Mesenchymal stem cell (in vitro differentiated cells and primary cell): ENCODE measurements around the gene ZFYVE28.

Source experiments
- DNase-seq: peaks from one replicate; pipeline ENCODE4 v3.0.0-alpha.2; 2013
- H2AFZ ChIP-seq: one replicate; pipeline ENCODE4 v1.6.1; 2013; ENCODE audit warnings: low read depth, mild to moderate bottlenecking, control low read depth, inconsistent platforms, low read length, moderate library complexity
- H2AK5ac ChIP-seq: 2 replicates; pipeline ENCODE4 v1.6.1; 2013; ENCODE audit warnings: low read length, moderate library complexity, mild to moderate bottlenecking, inconsistent platforms; ENCODE audit not compliant: severe bottlenecking
- H2BK120ac ChIP-seq: one replicate; pipeline ENCODE4 v1.6.1; 2013; ENCODE audit warnings: low read depth, mild to moderate bottlenecking, inconsistent platforms, low read length, moderate library complexity
- H2BK12ac ChIP-seq, 2 experiments: one replicate each; pipeline ENCODE4 v1.6.1; 2013; ENCODE audit warnings: inconsistent platforms in 2 of 2, low read length in 2 of 2, mild to moderate bottlenecking in 2 of 2, moderate library complexity in 2 of 2, control low read depth in 1 of 2
- H2BK15ac ChIP-seq: one replicate; pipeline ENCODE4 v1.6.1; 2013; ENCODE audit warnings: mild to moderate bottlenecking, low read depth, inconsistent platforms; ENCODE audit not compliant: poor library complexity, severe bottlenecking
- H2BK5ac ChIP-seq: 2 replicates; pipeline ENCODE4 v1.6.1; 2013; ENCODE audit warnings: low read depth, mild to moderate bottlenecking, low read length, control low read depth, inconsistent platforms; ENCODE audit not compliant: poor library complexity, severe bottlenecking
- H3K14ac ChIP-seq, 2 experiments: one replicate each; pipeline ENCODE4 v1.6.1; 2013; ENCODE audit warnings: inconsistent platforms in 2 of 2, low read length in 2 of 2, control low read depth in 1 of 2, mild to moderate bottlenecking in 1 of 2, moderate library complexity in 1 of 2
- H3K18ac ChIP-seq, 2 experiments: one replicate each; pipeline ENCODE4 v1.6.1; 2013; ENCODE audit warnings: inconsistent platforms in 2 of 2, low read length in 2 of 2, control low read depth in 1 of 2, low read depth in 1 of 2, mild to moderate bottlenecking in 1 of 2
- H3K23ac ChIP-seq, 2 experiments: one replicate each; pipeline ENCODE4 v1.6.1; 2013; ENCODE audit warnings: inconsistent platforms in 2 of 2, low read length in 2 of 2, mild to moderate bottlenecking in 2 of 2, moderate library complexity in 2 of 2, control low read depth in 1 of 2
- H3K27ac ChIP-seq: 2 replicates; pipeline ENCODE4 v1.5.1; 2013; ENCODE audit warnings: mild to moderate bottlenecking, moderate library complexity, low read length, control low read depth, inconsistent platforms; ENCODE audit not compliant: poor library complexity, severe bottlenecking
- H3K27me3 ChIP-seq, 2 experiments: 2 replicates each; pipeline versions ENCODE4 v1.6.1 to v1.7.0; 2013; ENCODE audit warnings: low read length in 2 of 2, mild to moderate bottlenecking in 2 of 2, moderate library complexity in 2 of 2, control low read depth in 1 of 2, inconsistent platforms in 1 of 2; ENCODE audit not compliant: control insufficient read depth in 1 of 2, insufficient read depth in 1 of 2
- H3K36me3 ChIP-seq, 2 experiments: 2 replicates each; pipeline versions ENCODE4 v1.6.1 to v1.7.0; 2013; ENCODE audit warnings: low read length in 2 of 2, control low read depth in 1 of 2, inconsistent platforms in 1 of 2, low read depth in 1 of 2, mild to moderate bottlenecking in 1 of 2; ENCODE audit not compliant: insufficient read depth in 2 of 2, control insufficient read depth in 1 of 2
- H3K4ac ChIP-seq, 2 experiments: one replicate each; pipeline ENCODE4 v1.6.1; 2013; ENCODE audit warnings: inconsistent platforms in 2 of 2, low read length in 2 of 2, mild to moderate bottlenecking in 2 of 2, moderate library complexity in 2 of 2, control low read depth in 1 of 2, low read depth in 1 of 2
- H3K4me1 ChIP-seq: 2 replicates; pipeline ENCODE4 v1.6.1; 2013; ENCODE audit warnings: low read depth, low read length, control low read depth; ENCODE audit not compliant: control insufficient read depth, insufficient read depth
- H3K4me2 ChIP-seq: 2 replicates; pipeline ENCODE4 v1.6.1; 2013; ENCODE audit warnings: low read length, mild to moderate bottlenecking, inconsistent platforms; ENCODE audit not compliant: poor library complexity, severe bottlenecking
- H3K4me3 ChIP-seq, 2 experiments: 2 replicates each; pipeline versions ENCODE4 v1.5.1 to v1.7.0; 2013; ENCODE audit warnings: low read length in 2 of 2, mild to moderate bottlenecking in 2 of 2, control low read depth in 1 of 2, low read depth in 1 of 2; ENCODE audit not compliant: insufficient read depth in 1 of 2
- H3K79me1 ChIP-seq: replicated peaks from 2 replicates; pipeline ENCODE4 v1.6.1; 2013; ENCODE audit warnings: mild to moderate bottlenecking, control low read depth, low read length, inconsistent platforms; ENCODE audit not compliant: poor library complexity, severe bottlenecking
- H3K9ac ChIP-seq: 2 replicates; pipeline ENCODE4 v1.7.0; 2013; ENCODE audit warnings: mild to moderate bottlenecking, low read length, moderate library complexity
- H3K9me3 ChIP-seq: 2 replicates; pipeline ENCODE4 v1.7.0; 2013; ENCODE audit warnings: mild to moderate bottlenecking, low read length; ENCODE audit not compliant: control insufficient read depth
- H4K8ac ChIP-seq: one replicate; pipeline ENCODE4 v1.6.1; 2013; ENCODE audit warnings: inconsistent platforms, mild to moderate bottlenecking, low read length, moderate library complexity
- H4K91ac ChIP-seq: one replicate; pipeline ENCODE4 v1.6.1; 2013; ENCODE audit warnings: mild to moderate bottlenecking, low read length, inconsistent platforms
- WGBS: methylation state at CpG from one replicate; pipeline ENCODE4 v1.1.7; 2013; ENCODE audit warnings: mixed read lengths; 5-methylcytosine and 5-hydroxymethylcytosine counted together

Gene ZFYVE28

DNA sequence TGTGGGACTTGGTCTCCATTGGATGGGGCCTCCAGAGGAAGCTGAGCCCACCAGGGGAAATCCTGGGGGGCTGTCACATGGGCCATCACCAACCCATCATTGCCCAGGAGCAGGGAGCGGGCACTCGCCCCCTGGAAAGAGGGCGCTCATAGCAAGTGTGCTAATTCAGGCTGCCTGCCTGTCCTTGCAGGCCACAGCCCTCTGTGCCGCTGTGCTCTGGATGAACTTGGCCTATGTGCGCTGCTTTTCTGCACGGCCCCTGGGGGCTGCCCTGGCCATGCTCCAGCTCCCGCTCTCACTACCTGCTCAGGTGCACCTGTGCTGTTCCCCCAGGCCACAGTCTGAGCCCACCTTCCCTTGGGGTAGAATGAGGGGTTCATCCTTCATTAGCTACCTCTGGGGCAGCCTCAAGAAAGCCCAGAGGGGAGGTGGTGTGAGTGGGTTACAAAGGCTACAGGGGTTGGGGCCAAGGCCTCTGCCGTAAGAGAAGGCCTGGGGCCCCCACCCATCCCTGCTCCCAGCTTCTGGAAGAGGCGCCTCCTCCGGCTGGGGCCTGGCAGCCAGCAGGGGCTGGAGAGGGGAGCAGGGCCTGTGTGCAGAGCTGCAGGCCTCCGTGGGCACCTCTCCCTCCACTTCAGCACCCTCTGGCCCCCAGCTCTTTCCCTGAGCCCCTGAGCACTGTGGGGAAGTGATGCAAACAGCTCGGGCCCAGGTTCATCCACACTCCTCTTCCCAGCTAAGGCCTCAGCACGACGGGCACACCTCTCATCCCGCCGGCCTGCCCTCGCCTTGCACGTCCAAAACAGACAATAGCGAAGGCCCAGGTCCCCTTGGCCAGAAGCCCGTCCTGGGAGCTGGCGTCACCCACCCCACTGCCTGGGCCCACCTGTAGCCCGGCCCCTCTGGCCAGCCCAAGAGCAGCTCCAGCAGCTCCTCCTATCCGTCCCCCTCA lies 9.2 kb upstream of the ZFYVE28 start:
- no peak overlapping the region for H2BK5ac ChIP-seq
- DNase-seq = no peak
- no peak overlapping the region for H2BK12ac ChIP-seq
- peaks cover 0 to 29% of the 10 kb centered on the region in 2 experiments for H3K27me3 ChIP-seq
- no peak overlapping the region for H2AFZ ChIP-seq
- no peak overlapping the region for H3K14ac ChIP-seq
- no peak overlapping the region for H4K8ac ChIP-seq
- no peaks in the 10 kb centered on the region for H3K9me3 ChIP-seq
- H3K4me2 ChIP-seq = no peak overlapping the region
- no peak overlapping the region for H3K18ac ChIP-seq
- H3K9ac ChIP-seq = no peak overlapping the region
- H3K79me1 ChIP-seq = no peaks in the 10 kb centered on the region
- H2AK5ac ChIP-seq = no peak overlapping the region
- no peak overlapping the region for H2BK120ac ChIP-seq
- H3K36me3 ChIP-seq = peaks cover 0 to 3% of the 10 kb centered on the region in 2 experiments
- no peak overlapping the region for H2BK15ac ChIP-seq
- H3K23ac ChIP-seq = no peak overlapping the region
- no peak overlapping the region for H3K4ac ChIP-seq
- peaks cover 7% of the 10 kb centered on the region for H3K4me1 ChIP-seq
- H3K27ac ChIP-seq = no peak overlapping the region
- no peak overlapping the region for H4K91ac ChIP-seq
- H3K4me3 ChIP-seq = no peak overlapping the region
- WGBS = 90% methylated on average over 23 of the region's 23 CpGs

DNA sequence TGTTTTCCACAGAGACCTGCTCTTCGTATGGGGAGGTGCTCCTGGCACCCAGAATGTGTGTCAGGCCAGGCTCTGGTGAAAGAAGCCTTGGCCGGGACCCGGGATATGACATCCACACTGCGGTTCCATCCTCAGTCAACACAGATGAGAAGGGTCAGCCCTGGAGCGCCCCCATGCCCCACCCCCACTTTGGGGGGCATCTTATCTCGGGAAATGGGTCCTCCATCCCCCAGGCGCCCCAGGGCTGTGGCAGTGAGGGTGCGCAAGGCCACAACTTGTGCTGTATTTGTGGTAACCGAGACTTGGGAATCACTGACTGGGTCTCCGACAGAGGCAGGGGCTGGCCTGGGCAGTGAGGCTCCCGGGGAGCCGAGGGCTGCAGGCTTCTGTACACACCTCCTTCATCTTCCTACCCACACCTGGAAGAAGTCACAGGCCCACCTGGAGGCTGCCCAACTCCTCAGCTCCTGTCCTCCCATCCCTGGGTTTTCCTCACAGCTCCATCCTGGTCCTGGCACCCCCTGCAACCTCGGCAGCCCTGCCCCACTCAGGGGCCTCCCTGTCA lies 8.3 kb upstream of the ZFYVE28 start:
- H4K91ac ChIP-seq = no peak overlapping the region
- no peak overlapping the region for H3K9ac ChIP-seq
- no peak overlapping the region for H3K18ac ChIP-seq
- H2AK5ac ChIP-seq = no peak overlapping the region
- H3K79me1 ChIP-seq = no peaks in the 10 kb centered on the region
- H3K4me1 ChIP-seq = peaks cover 9% of the 10 kb centered on the region
- H2BK120ac ChIP-seq = no peak overlapping the region
- no peak overlapping the region for H3K4ac ChIP-seq
- DNase-seq = no peak
- H2AFZ ChIP-seq = no peak overlapping the region
- H2BK15ac ChIP-seq = no peak overlapping the region
- 80% methylated on average over 13 of the region's 13 CpGs for WGBS
- no peak overlapping the region for H3K23ac ChIP-seq
- H3K27me3 ChIP-seq = peaks cover 0 to 37% of the 10 kb centered on the region in 2 experiments
- H3K36me3 ChIP-seq = peaks cover 0 to 3% of the 10 kb centered on the region in 2 experiments
- H3K4me3 ChIP-seq = no peak overlapping the region
- no peak overlapping the region for H2BK12ac ChIP-seq
- H4K8ac ChIP-seq = no peak overlapping the region
- H3K9me3 ChIP-seq = no peaks in the 10 kb centered on the region
- no peak overlapping the region for H3K14ac ChIP-seq
- no peak overlapping the region for H3K27ac ChIP-seq
- no peak overlapping the region for H2BK5ac ChIP-seq
- no peak overlapping the region for H3K4me2 ChIP-seq

DNA sequence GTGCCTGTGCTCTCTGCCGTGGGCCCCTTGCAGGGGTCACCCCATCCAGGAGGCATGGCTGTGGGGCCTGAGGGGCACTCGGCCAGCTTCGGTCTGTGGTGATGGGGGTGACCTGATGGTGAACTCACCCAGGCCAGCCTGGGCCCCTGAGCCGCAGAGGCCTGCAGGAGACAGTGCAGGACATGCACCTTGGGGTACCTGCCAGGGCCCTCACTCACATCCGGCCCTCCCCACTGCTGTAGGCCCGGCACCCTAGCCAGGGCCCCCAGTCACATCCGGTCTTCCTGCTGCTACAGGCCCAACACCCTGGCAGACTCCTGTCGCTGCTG lies 7.6 kb upstream of the ZFYVE28 start:
- H3K9ac ChIP-seq = no peak overlapping the region
- H3K4ac ChIP-seq = no peak overlapping the region
- peaks cover 0 to 3% of the 10 kb centered on the region in 2 experiments for H3K36me3 ChIP-seq
- H2BK15ac ChIP-seq = no peak overlapping the region
- 90% methylated on average over 8 of the region's 8 CpGs for WGBS
- no peak overlapping the region for H3K27ac ChIP-seq
- no peak overlapping the region for H3K23ac ChIP-seq
- no peak overlapping the region for H2AFZ ChIP-seq
- no peaks in the 10 kb centered on the region for H3K9me3 ChIP-seq
- peak overlapping the region in 1 of 2 experiments; percentile 56 for H3K14ac ChIP-seq
- H3K4me3 ChIP-seq = no peak overlapping the region
- no peak overlapping the region for H2AK5ac ChIP-seq
- H3K4me1 ChIP-seq = peaks cover 9% of the 10 kb centered on the region
- no peak for DNase-seq
- H3K18ac ChIP-seq = no peak overlapping the region
- H2BK12ac ChIP-seq = no peak overlapping the region
- H3K79me1 ChIP-seq = no peaks in the 10 kb centered on the region
- no peak overlapping the region for H4K8ac ChIP-seq
- no peak overlapping the region for H3K4me2 ChIP-seq
- no peak overlapping the region for H2BK120ac ChIP-seq
- no peak overlapping the region for H4K91ac ChIP-seq
- H3K27me3 ChIP-seq = peaks cover 0 to 40% of the 10 kb centered on the region in 2 experiments
- no peak overlapping the region for H2BK5ac ChIP-seq

DNA sequence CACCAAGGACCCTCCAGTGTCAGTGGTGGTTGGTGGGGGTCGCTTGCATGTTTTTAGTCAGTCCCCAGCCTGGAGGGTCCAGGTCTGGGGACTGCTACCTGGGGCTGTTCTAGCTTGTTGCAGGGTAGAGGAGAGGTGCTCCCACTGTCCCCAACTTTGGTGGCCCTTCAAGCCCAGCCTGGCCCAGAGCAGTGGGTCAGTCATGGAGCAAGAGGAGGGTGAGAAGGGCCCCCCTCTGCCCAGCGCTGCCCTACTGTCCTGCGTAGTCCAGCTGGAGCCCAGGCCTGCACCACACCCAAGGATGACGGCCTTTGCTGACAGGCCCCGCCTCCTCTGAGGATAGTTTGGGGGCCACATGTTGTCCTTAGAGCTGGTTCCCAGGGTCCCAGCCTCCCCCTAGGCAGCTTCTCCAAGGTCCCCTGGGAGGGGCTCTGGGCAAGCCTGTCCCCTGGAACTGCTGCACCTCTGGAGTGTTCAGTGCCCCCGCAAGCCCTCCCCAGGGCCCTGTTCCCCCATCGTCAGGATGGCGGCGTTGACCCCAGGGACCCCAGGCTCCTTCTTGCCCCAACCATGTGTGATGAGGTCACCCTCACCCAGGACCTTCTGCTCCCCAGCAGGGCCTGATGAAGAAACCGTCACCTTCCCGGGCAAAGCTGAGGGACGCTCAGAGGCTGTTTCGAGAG lies 7.1 kb upstream of the ZFYVE28 start:
- DNase-seq = no peak
- H3K4me1 ChIP-seq = peaks cover 9% of the 10 kb centered on the region
- H3K9ac ChIP-seq = no peak overlapping the region
- H3K4ac ChIP-seq = no peak overlapping the region
- H3K4me2 ChIP-seq = no peak overlapping the region
- no peak overlapping the region for H3K27ac ChIP-seq
- 88% methylated on average over 13 of the region's 13 CpGs for WGBS
- no peak overlapping the region for H4K91ac ChIP-seq
- peak overlapping the region; percentile 38 for H2AK5ac ChIP-seq
- H2AFZ ChIP-seq = no peak overlapping the region
- H3K9me3 ChIP-seq = peaks cover 2% of the 10 kb centered on the region
- no peak overlapping the region for H2BK12ac ChIP-seq
- H3K23ac ChIP-seq = no peak overlapping the region
- no peak overlapping the region for H3K18ac ChIP-seq
- no peaks in the 10 kb centered on the region for H3K79me1 ChIP-seq
- peaks cover 4 to 45% of the 10 kb centered on the region in 2 experiments for H3K27me3 ChIP-seq
- no peak overlapping the region for H3K4me3 ChIP-seq
- H3K14ac ChIP-seq = peak overlapping the region in 1 of 2 experiments; percentile 11
- H2BK5ac ChIP-seq = no peak overlapping the region
- no peak overlapping the region for H4K8ac ChIP-seq
- H2BK120ac ChIP-seq = no peak overlapping the region
- H2BK15ac ChIP-seq = no peak overlapping the region
- H3K36me3 ChIP-seq = peaks cover 0 to 3% of the 10 kb centered on the region in 2 experiments
